Subcutaneous adipose tissue (tissue), 4 donors: ENCODE results near the gene PBRM1. TPM values are rescaled to one million over a fixed set of nuclear protein-coding genes. Genes with fewer than 3 reads are reported as not detected.

Experiments
- CTCF ChIP-seq: fragments of 450-650 bp; IDR thresholded peaks from one replicate; pipeline ENCODE4 v1.5.1; 2016; ENCODE audit warnings: low read depth, mild to moderate bottlenecking, control low read depth, antibody characterized with exemption, moderate library complexity
- total RNA-seq, 4 donors: library from RNA; depleted of rRNA; stranded (reverse); fragments of >200 nt; gene quantifications; one replicate each; pipeline ENCODE4 v1.1.0, GENCODE V29; 2016

The PBRM1 gene
- total RNA-seq, 4 donors from 2014 or later, result 92.7 to 125 (median 104) TPM

- no peak for TF ChIP-seq CTCF
Measured at GRCh38 chr3:52620580-52620979, 65.1 kb downstream of the PBRM1 start.

- TF ChIP-seq CTCF, result no peak
Measured at GRCh38 chr3:52615166-52615565, 70.5 kb downstream of the PBRM1 start.

GRCh38 chr3:52614689-52615088 is 71.0 kb downstream of the PBRM1 start:
- no peak for TF ChIP-seq CTCF

GRCh38 chr3:52609316-52609815 is 76.3 kb downstream of the PBRM1 start:
- TF ChIP-seq CTCF, result no peak

GRCh38 chr3:52608337-52608736 is 77.4 kb downstream of the PBRM1 start:
- no peak for TF ChIP-seq CTCF

- no peak for TF ChIP-seq CTCF
Measured at GRCh38 chr3:52606373-52607085, 79.2 kb downstream of the PBRM1 start.

- TF ChIP-seq CTCF, result no peak
Measured at GRCh38 chr3:52600258-52600657, 85.5 kb downstream of the PBRM1 start.
